Smooth muscle cell of the brain vasculature (primary cell): Measurements from ENCODE around the gene C17orf107.
"Not testable (repeated sequence)": the region's sequence is repeated elsewhere in the genome, so short reads cannot be mapped to it uniquely, and the experiment has no call there.

ENCODE experiments used
- DNase-seq: peaks from one replicate; pipeline ENCODE4 v3.0.0-alpha.2; 2012; ENCODE audit warnings: low read depth, low spot score

C17orf107 gene

DNA sequence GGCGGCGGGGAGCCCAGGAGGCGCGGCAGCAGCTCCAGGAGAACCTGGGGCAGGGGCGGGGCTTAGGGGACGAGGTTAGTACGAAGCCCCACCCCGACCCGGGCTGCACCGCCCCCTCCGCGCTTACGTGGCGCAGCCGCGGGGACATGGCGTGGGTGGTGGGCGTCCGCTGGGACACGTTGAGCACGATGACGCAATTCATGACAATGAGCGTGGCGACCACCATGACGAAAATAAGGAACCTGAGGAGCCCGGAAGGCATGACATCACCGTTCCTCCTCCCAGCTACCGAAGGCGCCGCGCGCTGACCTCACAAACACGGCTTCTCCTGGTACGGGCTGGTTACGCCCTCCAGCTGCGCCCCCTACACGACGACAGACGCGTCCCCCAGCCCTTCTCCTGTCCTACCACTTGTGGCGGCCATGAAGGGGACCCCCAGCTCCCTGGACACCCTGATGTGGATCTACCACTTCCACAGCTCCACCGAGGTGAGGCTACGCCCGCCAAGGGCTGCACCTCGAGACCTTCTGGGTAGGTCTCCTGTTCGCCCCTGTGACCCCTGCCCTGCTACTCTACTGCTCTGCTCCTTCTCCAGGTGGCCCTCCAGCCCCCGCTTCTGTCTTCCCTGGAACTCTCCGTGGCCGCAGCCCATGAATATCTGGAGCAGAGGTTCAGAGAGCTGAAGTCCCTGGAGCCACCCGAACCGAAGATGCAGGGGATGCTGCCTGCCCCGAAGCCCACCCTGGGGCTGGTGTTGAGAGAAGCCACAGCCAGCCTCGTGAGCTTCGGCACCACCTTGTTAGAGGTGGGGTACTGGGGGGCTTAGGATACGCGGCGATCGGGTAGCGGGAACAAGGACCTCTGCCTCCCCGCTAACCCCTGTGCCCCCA, at the start of gene C17orf107:
Gene C17orf107, plus strand, starts transcription at position 196 of the 890 bp plus-strand sequence. Its CDS starts 227 bp downstream, at position 423.
- DNase-seq = no peak

DNA sequence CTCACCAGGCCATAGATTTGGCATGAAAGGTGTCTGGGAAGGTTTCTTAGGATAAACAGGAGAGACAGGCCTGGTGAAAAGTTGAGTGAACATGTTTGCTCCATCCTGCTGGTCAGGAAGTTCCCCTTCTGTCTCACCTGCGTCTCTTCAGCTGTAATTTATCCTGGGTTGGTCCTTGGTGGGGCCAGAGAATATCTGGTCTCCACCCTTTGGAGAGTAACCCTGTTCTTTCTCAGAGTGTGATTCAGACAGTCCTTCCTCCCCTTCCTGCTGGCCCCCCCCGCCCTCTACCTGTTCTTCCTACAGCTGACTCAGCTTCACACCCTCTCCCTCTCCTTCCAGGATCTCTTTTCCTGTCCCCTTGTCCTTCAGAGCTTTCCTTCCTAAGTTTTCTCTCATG, 49.1 kb upstream of the C17orf107 start:
- no peak for DNase-seq

DNA sequence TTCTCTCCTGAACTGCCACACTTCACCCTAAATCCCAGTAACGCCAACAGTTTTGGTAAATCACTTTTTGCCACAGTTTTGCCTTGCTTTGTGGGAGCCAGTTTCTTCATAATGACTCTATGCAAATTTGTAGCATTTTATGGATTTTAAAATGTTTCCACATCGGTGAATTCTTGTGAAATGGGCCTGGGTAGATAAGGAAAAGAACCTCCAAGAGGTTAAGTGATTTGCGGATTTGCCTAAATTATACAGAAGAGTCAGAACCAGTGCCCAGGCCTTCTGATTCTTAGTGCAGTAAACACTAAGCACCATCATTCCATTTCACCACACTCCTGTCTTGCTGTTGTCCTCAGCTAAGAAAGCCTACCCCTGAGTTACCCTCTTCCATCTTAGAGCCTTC, 48.3 kb upstream of the C17orf107 start:
- no peak for DNase-seq

DNA sequence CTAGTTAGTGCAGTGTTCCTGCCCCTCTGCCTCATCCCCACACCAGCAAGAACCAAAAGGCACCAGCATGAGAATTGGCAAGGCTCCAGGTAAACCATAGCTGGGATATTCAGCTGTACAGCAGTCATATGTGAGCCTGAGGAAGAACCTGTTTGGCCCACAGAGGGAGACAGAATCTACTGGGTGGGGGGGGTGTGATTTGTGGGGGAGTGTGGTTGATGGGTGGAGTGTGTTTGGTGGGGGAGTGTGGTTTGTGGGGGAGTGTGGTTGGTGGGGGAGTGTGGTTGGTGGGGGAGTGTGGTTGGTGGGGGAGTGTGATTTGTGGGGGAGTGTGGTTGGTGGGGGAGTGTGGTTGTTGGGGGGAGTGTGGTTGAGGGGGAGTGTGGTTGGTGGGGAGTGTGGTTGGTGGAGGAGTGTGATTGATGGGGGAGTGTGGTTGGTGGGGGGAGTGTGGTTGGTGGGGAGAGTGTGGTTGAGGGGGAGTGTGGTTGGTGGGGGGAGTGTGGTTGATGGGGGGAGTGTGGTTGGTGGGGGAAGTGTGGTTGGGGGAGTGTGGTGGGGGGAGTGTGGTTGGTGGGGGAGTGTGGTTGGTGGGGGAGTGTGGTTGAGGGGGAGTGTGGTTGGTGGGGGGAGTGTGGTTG, 46.6 kb upstream of the C17orf107 start:
- DNase-seq = no peak

DNA sequence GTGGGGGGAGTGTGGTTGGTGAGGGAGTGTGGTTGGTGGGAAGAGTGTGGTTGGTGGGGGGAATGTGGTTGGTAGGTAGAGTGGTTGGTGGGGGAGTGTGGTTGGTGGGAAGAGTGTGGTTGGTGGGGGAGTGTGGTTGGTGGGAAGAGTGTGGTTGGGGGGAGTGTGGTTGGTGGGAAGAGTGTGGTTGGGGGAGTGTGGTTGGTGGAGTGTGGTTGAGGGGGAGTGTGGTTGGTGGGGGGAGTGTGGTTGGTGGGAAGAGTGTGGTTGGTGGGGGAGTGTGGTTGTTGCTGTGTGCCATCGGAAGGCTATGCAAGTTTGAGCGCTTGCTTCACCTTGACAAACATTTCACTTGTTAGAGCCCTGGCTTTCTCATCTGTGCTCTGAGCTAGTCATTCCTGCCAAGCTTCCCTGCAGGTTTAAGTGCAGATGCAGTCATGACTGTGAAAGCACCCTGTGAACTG, 46.1 kb upstream of the C17orf107 start:
- DNase-seq = no peak

DNA sequence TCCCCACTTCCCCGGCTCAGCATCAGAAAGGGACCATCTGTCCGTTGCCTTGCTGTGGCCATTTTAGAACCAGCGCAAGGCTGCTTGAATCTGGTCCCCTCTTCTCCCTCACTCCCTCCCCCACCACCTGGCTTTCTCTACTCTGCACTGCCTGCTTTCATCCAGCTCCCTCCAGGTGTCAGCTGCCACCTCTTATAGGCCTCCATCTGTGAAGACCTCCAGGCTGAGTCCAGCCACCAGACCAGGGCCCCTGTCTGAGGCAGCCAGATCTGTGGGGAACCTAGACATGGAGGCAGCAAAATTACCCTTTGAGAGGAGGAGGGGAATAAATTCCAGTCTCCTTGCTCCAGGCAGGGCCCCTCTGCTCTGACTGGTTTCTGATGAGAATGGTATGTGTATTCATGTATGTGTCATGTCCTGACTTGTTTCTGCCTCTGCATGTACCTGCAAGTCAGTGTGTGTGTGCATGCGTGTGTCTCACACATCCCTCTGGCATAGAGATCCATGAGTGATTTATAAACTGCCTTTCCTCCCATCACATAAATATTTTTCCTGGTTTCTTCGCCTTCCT, 45.1 kb upstream of the C17orf107 start:
- DNase-seq = no peak

DNA sequence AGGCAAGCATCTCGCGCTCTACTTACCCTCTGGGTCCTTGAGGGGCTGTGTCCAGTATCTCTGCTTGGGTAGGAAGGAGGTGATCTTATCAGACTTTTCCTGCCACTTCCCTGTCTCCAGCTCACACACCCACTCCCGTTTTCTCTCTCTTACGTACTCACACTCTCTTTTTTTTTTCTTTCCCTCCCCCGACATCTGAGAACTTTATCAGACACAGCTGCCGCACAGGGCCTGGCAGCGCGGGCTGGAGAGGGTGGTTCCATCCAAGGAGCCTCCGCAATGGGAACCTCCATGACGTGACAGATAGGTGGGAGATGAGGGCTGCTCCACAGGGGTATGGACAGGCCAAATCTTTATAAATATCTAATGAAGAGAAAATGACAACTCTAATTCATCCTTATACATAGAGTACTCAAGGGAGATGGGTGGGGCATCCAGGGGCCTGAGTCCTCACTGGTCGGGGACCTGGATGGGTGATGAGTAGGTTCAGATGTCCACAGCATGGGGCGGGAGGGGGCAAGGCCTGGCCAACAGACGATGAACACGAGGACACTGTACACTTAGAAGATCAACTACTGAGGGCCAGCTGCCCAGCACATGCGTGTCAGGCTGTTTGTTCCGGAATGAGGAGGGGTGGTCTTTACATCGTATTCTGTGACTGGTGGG, 42.9 kb upstream of the C17orf107 start:
- DNase-seq = no peak

DNA sequence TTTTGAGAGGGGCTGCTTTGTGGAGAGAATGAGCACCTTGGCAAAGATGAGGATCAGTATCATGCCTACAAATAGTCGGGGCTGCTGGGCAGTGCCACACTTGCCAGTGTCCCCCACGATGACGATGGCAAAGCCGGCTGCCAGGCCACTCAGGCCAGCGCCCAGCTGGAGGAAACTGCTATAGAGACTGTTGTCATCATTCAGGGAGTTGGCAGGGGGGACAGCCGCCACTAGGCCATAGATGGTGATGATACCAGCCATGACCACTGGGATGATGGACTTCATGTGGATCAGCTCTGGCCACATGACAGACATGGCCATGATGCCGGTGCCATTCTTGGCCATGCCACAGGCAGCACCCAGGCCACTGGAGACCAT, 42.4 kb upstream of the C17orf107 start:
- no peak for DNase-seq

DNA sequence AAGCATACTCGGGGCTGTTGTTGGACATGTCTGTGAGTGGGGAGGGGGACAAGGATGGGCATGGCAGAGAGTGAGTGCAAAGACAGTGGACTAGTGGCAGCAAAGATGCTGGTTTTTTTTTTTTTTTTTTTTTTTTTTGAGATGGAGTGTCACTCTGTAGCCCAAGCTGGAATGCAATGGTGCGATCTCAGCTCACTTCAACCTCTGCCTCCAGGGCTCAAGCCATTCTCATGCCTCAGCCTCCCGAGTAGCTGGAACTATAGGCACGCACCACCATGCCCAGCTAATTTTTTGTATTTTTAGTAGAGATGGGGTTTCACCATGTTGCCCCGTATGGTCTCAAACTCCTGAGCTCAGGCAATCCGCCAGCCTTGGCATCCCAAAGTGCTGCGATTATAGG, 42.0 kb upstream of the C17orf107 start:
- not testable (repeated sequence) for DNase-seq

DNA sequence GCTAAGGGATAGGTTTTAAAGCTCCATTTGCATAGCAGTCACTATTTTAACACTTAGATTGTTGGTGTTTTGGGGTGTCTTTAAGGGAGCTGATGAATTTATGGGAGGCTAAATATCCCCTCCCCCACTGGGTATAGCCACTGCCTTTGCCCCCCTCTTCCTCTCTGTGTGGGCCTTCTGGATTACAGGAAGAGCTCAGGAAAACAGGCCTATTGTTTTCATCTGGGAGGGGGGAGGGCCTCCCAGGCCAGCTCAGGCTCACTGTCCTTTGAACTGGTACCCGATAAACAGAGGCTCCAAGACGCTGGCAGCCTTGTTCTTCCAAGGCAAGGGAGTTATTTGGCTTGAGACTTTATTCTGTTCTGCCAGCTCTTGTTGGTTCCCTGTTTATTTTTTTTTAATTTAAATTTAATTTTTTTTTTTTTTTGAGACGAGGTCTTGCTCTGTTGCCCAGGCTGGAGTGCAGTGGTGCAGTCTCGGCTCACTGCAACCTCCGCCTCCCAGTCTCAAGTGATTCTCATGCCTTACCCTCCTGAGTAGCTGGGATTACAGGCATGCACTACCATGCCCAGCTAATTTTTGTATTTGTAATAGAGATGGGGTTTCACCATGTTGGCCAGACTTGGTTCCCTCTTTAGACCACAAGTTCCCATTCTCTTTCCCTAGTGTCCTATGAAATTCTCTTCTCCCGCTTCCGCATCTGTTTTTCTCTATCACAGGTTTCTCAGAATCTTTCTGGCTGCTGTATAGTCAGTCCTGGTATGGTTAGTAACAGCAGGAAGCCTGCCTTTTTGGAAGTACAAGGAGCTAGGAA, 41.1 kb upstream of the C17orf107 start:
- DNase-seq = no peak

DNA sequence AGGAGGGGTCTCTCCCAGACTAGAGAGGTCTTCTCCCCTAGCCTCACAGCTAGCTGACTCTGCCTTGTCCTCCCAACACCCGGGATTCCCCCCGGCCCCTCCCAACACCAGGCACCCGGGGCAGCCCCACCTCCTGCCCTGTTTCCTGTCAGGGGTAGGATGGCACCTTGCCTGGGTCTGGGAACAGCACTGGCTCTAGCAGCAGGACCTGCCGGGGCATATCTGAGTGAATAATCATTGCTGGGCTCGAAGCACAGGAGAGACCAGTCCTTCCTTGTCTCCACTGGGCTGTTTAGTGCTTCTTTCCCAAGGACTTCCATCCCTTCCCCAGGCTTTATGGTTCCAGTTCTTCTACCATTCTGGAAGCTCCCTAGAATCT, 40.5 kb upstream of the C17orf107 start:
- DNase-seq = no peak

DNA sequence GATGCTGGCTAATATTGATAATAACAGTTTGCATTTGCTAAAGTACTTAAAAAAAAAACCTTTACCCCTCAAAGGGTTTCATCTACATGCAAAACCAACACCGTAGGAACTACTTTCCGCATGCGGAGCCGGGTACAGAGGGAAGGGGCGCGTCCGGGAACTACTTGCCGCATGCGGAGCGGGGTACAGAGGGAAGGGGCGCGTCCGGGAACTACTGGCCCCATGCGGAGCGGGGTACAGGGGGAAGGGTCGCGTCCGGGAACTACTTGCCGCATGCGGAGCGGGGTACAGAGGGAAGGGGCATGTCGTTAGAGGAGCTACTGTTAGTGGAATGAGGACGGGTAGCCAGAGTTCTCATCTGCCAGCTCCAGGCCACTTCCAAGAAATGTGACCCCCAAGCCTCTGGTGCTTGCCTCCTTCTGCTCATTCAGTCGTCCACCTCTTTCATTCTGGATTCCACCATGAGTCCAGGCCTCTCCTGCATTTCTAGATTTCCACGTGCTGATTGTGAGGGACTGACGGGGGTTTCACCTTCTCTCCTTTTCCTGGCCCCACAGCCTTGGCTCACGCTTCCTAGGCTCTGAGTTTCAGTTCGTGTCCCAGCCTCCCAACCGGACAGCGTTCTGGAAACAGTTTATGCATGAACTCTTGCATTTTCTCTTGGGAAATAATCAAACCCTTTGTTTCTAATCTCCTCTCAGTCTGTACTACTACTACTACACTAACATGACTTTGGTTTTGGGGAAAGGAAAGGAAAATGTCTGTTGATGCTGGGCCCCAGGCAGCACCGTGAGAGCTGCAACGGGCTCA, 39.3 kb upstream of the C17orf107 start:
- no peak for DNase-seq

DNA sequence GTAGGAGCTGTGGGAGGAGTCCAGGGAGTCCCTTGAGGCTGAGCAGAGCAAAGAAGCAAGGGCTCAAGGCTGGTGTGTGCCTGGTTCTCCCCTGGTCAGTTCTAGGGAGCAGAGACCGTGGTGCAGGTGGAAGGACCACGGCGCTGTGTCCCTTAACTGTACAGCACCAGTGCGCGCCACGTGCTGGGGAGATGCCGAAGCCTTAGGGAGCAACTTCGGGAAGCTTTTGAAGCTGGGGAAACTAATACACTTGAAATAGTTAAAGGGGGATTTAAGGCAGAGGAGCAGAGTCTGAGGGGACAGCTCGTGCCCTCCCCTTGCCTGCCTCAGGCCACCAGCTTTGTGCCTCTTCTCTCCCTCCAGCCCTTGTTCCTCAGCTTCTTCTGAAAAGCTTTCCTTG, 38.7 kb upstream of the C17orf107 start:
- no peak for DNase-seq

DNA sequence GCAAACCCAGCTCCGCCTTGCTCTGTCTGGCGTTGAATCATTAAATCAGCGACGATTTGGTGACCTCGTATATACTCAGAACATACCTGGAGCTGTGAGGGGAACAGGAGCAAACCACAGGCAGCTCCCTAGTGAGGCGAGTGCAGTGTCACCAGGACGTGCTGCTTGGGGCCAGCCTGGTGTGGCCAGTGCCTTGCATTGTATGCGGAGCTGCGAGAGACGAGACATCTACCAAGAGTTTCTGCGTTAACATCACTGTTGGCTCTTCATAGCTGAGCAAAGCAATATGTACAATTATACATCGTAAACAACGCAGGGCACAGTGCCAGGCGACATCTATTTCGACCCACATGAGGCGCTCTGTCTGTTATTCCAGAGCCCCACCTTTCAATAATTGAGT, 38.3 kb upstream of the C17orf107 start:
- DNase-seq = no peak

DNA sequence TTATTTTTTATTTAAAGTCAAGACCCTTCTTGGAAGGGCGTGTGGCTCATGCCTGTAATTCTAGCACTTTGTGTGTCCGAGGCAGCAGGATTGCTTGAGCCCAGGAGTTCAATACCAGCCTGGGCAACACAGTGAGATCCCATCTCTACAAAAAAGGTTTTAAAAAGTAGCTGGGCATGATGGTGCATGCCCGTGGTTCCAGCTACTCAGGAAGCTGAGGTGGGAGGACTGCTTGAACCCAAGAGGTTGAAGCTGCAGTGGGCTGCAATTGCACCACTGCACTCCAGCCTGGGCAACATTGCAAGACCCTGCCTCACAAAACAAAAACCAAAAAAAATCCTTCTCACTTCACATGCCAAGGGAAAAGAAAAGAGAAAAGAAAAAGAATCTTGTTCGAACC, 36.6 kb upstream of the C17orf107 start:
- no peak for DNase-seq

DNA sequence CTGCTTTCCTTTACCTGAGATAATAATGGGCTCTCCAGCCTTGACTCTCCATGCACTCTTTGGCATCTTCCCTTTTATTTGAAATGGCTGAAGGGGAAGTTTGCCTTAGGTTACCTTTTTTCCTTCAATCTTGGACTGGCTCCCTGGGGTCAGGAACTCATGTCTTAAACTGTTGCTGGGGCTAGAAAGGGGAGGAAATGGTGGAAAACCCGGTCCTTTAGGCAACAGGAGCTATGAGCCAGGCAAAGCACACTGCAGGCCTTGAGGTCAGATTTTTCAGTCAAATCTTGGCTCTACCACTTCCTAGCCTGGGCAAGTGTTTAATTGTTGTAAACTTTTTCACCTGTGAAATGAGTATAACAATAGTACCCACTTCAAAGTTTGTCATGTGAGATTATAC, 36.0 kb upstream of the C17orf107 start:
- no peak for DNase-seq

DNA sequence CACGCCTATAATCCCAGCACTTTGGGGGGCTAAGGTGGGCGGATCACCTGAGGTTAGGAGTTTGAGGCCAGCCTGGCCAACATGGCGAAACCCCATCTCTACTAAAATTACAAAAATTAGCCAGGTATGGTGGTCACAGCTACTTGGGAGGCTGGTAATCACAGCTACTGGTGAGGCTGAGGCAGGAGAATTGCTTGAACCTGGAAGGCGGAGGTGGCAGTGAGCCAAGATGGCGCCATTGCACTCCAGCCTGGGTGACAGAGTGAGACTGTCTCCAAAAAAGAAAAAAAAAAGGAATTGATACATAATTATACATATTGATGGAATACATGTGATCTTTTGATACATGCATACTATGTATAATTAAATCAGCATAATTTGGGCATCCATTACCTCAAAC, 31.8 kb upstream of the C17orf107 start:
- not testable (repeated sequence) for DNase-seq

DNA sequence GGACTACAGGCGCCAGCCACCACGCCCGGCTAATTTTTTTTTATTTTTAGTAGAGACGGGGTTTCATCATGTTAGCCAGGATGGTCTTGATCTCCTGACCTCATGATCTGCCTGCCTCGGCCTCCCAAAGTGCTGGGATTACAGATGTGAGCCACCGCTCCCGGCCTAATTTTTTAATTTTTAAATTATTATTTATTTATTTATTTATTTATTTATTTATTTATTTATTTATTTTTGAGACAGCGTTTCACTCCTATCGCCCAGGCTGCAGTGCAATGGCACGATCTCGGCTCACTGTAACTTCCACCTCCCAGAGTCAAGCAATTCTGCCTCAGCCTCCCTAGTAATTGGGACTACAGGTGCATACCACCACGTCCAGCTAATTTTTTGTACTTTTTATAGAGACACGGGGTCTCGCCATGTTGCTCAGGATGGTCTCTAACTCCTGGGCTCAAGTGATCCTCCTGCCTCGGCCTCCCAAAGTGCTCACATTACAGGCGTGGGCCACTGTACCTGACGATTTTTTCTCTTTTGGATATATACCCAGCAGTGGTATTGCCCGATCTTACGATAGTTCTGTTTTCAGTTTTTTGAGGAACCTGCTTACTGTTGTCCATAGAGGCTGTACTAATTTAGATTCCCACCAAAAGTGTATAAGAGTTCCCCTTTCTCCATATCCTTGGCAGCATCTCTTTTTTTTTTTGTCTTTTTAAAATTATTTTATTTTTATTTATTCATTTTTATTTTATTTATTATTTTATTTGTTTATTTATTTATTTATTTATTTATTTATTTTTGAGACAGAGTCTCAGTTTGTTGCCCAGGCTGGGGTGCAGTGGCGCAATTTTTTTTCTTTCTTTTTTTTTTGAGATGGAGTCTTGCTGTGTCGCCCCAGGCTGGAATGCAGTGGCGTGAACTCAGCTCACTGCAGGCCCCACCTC, 30.0 kb upstream of the C17orf107 start:
- not testable (repeated sequence) for DNase-seq

DNA sequence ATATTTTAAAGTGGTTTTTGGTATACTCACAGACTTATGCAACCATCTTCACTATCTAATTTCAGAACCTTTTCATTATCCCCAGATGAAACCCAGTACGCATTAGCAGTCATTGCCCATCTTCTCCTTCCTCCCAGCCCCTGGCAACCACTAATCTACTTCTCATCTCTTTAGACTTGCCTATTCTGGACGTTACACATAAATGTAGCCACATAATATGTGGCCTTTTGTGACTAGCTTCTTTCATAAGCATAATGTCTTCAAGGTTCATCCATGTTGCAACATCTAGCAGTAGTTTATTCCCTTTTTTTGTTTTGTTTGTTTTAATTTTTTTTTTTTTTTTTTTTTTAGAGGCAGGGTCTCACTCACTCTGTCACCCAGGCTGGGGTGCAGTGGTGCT, 28.5 kb upstream of the C17orf107 start:
- no peak for DNase-seq
